Heart right ventricle (tissue), 16 donors: ENCODE measurements around the gene SGCD. TPM values are rescaled to one million over a fixed set of nuclear protein-coding genes. Genes with fewer than 3 reads are reported as not detected.

ENCODE experiments used
- ATAC-seq, 8 donors: fragments of 200-7000 bp; cut with Tn5 transposase; one replicate each; pipeline ENCODE4 v1.9.1; 2020; ENCODE audit warnings: mild to moderate bottlenecking in 8 of 8, moderate library complexity in 8 of 8, moderate number of reproducible peaks in 1 of 8
- DNase-seq, 2 donors: peaks; one replicate each; pipeline ENCODE4 v3.0.0-alpha.2; 2020
- H3K27ac ChIP-seq, 10 donors: fragments of 200-600 bp; sonication (generic) in 2 of 10; one replicate each; pipeline versions ENCODE4 v1.5.0 to v1.8.0; 2020 to 2022; ENCODE audit warnings: mild to moderate bottlenecking in 3 of 10
- H3K27me3 ChIP-seq, 7 donors: fragments of 200-600 bp; one replicate each; pipeline ENCODE4 v1.8.0; 2021 to 2022; ENCODE audit warnings: mild to moderate bottlenecking in 2 of 7
- H3K36me3 ChIP-seq, 9 donors: fragments of 200-600 bp; sonication (generic) in 1 of 9; one replicate each; pipeline versions ENCODE4 v1.5.0 to v1.8.0; 2020 to 2022; ENCODE audit warnings: mild to moderate bottlenecking in 2 of 9
- H3K4me1 ChIP-seq, 9 donors: fragments of 200-600 bp; sonication (generic) in 1 of 9; one replicate each; pipeline versions ENCODE4 v1.5.0 to v1.8.0; 2020 to 2022; ENCODE audit warnings: mild to moderate bottlenecking in 4 of 9
- H3K4me3 ChIP-seq, 10 donors: fragments of 200-600 bp; sonication (generic) in 2 of 10; one replicate each; pipeline versions ENCODE4 v1.5.0 to v1.8.0; 2020 to 2022; ENCODE audit warnings: mild to moderate bottlenecking in 7 of 10, moderate library complexity in 2 of 10
- H3K9me3 ChIP-seq, 11 donors: fragments of 200-600 bp in 10 of 11; sonication (generic) in 2 of 11; one replicate each; pipeline versions ENCODE4 v1.5.0 to v1.8.0; 2013 to 2022; ENCODE audit warnings: mild to moderate bottlenecking in 2 of 11, control low read depth in 1 of 11, moderate library complexity in 1 of 11
- CTCF ChIP-seq, 9 donors: fragments of 200-600 bp; sonication (generic) in 2 of 9; IDR thresholded peaks; one replicate each; pipeline versions ENCODE4 v1.5.0 to v1.8.0; 2021 to 2022; ENCODE audit warnings: antibody characterized with exemption in 9 of 9, mild to moderate bottlenecking in 5 of 9, moderate library complexity in 1 of 9
- WGBS, 2 donors: extraction: QIAGEN DNeasy Blood & Tissue Kit; methylation state at CpG; one replicate each; pipeline ENCODE4 v1.1.7; 2013; ENCODE audit warnings: inconsistent platforms in 1 of 2; 5-methylcytosine and 5-hydroxymethylcytosine counted together
- intact Hi-C, 10 donors: fragments of 100-400 bp; cut with DNase I; formaldehyde crosslinking; loops; one replicate each; pipeline versions ENCODE4 v1.11.1 to v1.14.2; 2022
- polyA plus RNA-seq, 2 donors: library from polyadenylated mRNA; stranded (reverse); fragments of 200-250 nt; gene quantifications; one replicate each; pipeline ENCODE4 v1.2.3, GENCODE V29; 2013
- total RNA-seq, 10 donors: library from RNA; stranded (reverse); fragmentation: NEBNext Ultra II Directional in 3 of 10; extraction: Animal tissue kit (Norgen Biotek cat#: 25700) in 3 of 10; gene quantifications; one replicate each; pipeline versions ENCODE4 v1.2.1 to v1.2.4, GENCODE V29; 2021 to 2023
- donor health status: Arrhythmogenic right ventricular cardiomyopathy.
- donor health status: ischemic (EF 13 %, LVEDD 7.1; RV severe dilation, severe dysfunction).
- donor health status: healthy with polysubstance abuse.
- donor health status: DM: no; HTN: yes; CAD: no.
- donor health status: DM: no; HTN: no; CAD: no.
- donor health status: ischemic (EF 25% LVEDD 6.9; RV normal size, moderate dysfunction).
- donor health status: ischemic (EF 25% LVEDD 5.7; RV mildly dilated, moderate dysfunction).
- donor health status: healthy.
- donor health status: DM: yes; HTN: yes; CAD: no.
- donor health status: Ischemic cardiomyopathy.
- donor health status: ischemic (EF 35%, LVEDD 5.7; RV mildly dilated, moderate dysfunction).
- donor health status: nonischemic (EF 11% LVEDD 7.7; RV severe dilation, severe dysfunction).
- donor health status: DM: yes; HTN: yes; CAD: no.
- donor health status: PGD.
- donor health status: ischemic (EF 29% LVEDD 5.4; RV normal size, mild dysfunction).
- donor health status: nonischemic (EF 23%, LVEDD 6.1; RV moderate dilation, normal function).

The SGCD gene
- total and polyA plus RNA-seq, 12 donors = 12.0 to 153 (median 99.6) TPM

- intact Hi-C loops = no loop called here
These were observed 108.1 kb downstream of the SGCD start for GRCh38 chr5:156435101-156435500.

GRCh38 chr5:156438076-156438475 lies 111.1 kb downstream of the SGCD start:
- Histone ChIP-seq H3K4me3 (no peak overlapping the region), H3K9me3 (no peaks in the 10 kb centered on the region), H3K36me3 (no peaks in the 10 kb centered on the region), H3K27ac (no peak overlapping the region), H3K27me3 (no peaks in the 10 kb centered on the region), H3K4me1 (peaks cover 0 to 23% (median 8%) of the 10 kb centered on the region in 9 donors)
- no peak for TF ChIP-seq CTCF (IDR thresholded peaks at IDR 0.05)
- DNase-seq (no peak), ATAC-seq (no peak)
- intact Hi-C loops = no loop called here
- WGBS, 2 donors = 77 to 81% methylated on average over 3 of the region's 3 CpGs

More at GRCh38 chr5:156435101-156435500, 108.1 kb downstream of the SGCD start:
- 79 to 84% methylated on average over 3 of the region's 3 CpGs for WGBS, 2 donors
- Histone ChIP-seq H3K9me3 (peaks cover 0 to 3% (median 0%) of the 10 kb centered on the region in 11 donors), H3K27me3 (no peaks in the 10 kb centered on the region), H3K27ac (no peak overlapping the region), H3K36me3 (no peaks in the 10 kb centered on the region), H3K4me1 (peaks cover 0 to 29% (median 15%) of the 10 kb centered on the region in 9 donors), H3K4me3 (no peak overlapping the region)
- DNase-seq (no peak), ATAC-seq (no peak)
- no peak for TF ChIP-seq CTCF (IDR thresholded peaks at IDR 0.05)

- Histone ChIP-seq H3K9me3 (no peaks in the 10 kb centered on the region), H3K27me3 (no peaks in the 10 kb centered on the region), H3K4me1 (peaks cover 0 to 21% (median 13%) of the 10 kb centered on the region in 9 donors), H3K4me3 (no peak overlapping the region), H3K36me3 (no peaks in the 10 kb centered on the region), H3K27ac (no peak overlapping the region)
- 57 to 65% methylated on average over 3 of the region's 3 CpGs for WGBS, 2 donors
- no peak for TF ChIP-seq CTCF (IDR thresholded peaks at IDR 0.05)
- intact Hi-C loops = no loop called here
- ATAC-seq (no peak), DNase-seq (no peak)
These were observed 117.9 kb downstream of the SGCD start for GRCh38 chr5:156444753-156445291.

- H3K4me1 ChIP-seq = peaks cover 0 to 21% (median 13%) of the 10 kb centered on the region in 9 donors
- no peak for ATAC-seq
- no peak for TF ChIP-seq CTCF (IDR thresholded peaks at IDR 0.05)
- H3K4me3 ChIP-seq = no peak overlapping the region
- no peaks in the 10 kb centered on the region for H3K27me3 ChIP-seq
- no peaks in the 10 kb centered on the region for H3K9me3 ChIP-seq
- 80 to 81% methylated on average over 4 of the region's 4 CpGs for WGBS, 2 donors
- no peak for DNase-seq
- no peaks in the 10 kb centered on the region for H3K36me3 ChIP-seq
- H3K27ac ChIP-seq = no peak overlapping the region
- intact Hi-C loops = no loop called here
These were observed 119.6 kb downstream of the SGCD start for GRCh38 chr5:156446526-156446925.
